Keratinocyte (primary cell): Measurements from ENCODE around the gene PIEZO1. TPM values are rescaled to one million over a fixed set of nuclear protein-coding genes. Genes with fewer than 3 reads are reported as not detected.

Source experiments
- DNase-seq: peaks from one replicate; pipeline ENCODE4 v3.0.0-alpha.2; 2011; ENCODE audit warnings: low read depth, missing footprints, low spot score
- FAIRE-seq: peaks from 2 replicates; lab custom pipeline; 2011; peaks lifted over from hg19 to GRCh38; lab: Jason Lieb, UNC
- H2AFZ ChIP-seq: 2 replicates; pipeline ENCODE4 v1.6.0; 2012; ENCODE audit warnings: low read length, control low read depth, inconsistent platforms; ENCODE audit not compliant: control insufficient read depth
- H3K27ac ChIP-seq: 2 replicates; pipeline ENCODE4 v1.5.1; 2011; ENCODE audit warnings: low read length; ENCODE audit not compliant: control insufficient read depth, insufficient read depth
- H3K27me3 ChIP-seq: 3 replicates; pipeline ENCODE4 v1.6.0; 2011; ENCODE audit warnings: low read length; ENCODE audit not compliant: control insufficient read depth, insufficient read depth; ENCODE audit errors: extremely low read depth
- H3K36me3 ChIP-seq, 2 experiments: 2 replicates in 1 of 2; 3 replicates in 1 of 2; pipeline ENCODE4 v1.5.1; 2011; ENCODE audit warnings: low read length in 2 of 2, mild to moderate bottlenecking in 1 of 2; ENCODE audit not compliant: control insufficient read depth in 2 of 2, insufficient read depth in 2 of 2; ENCODE audit errors: extremely low read depth in 1 of 2
- H3K4me1 ChIP-seq: 3 replicates; pipeline ENCODE4 v1.5.1; 2011; ENCODE audit warnings: low read length; ENCODE audit not compliant: control insufficient read depth, insufficient read depth; ENCODE audit errors: extremely low read depth
- H3K4me2 ChIP-seq: 3 replicates; pipeline ENCODE4 v1.6.0; 2011; ENCODE audit warnings: low read depth, low read length; ENCODE audit not compliant: control insufficient read depth, insufficient read depth; ENCODE audit errors: extremely low read depth
- H3K4me3 ChIP-seq, 3 experiments: fragments of 200-600 bp in 1 of 3; sonication (generic) in 1 of 3; 2 replicates in 2 of 3; 3 replicates in 1 of 3; pipeline ENCODE4 v1.5.1; 2011 to 2016; ENCODE audit warnings: low read length in 3 of 3, mild to moderate bottlenecking in 3 of 3, control low read depth in 2 of 3, inconsistent platforms in 1 of 3, low read depth in 1 of 3, mixed read lengths in 1 of 3, mixed run types in 1 of 3, moderate library complexity in 1 of 3; ENCODE audit not compliant: control insufficient read depth in 2 of 3, insufficient read depth in 2 of 3; ENCODE audit errors: extremely low read depth in 1 of 3
- H3K79me2 ChIP-seq: 2 replicates; pipeline ENCODE4 v1.6.0; 2012; ENCODE audit warnings: low read length; ENCODE audit not compliant: control insufficient read depth, insufficient read depth
- H3K9ac ChIP-seq: 3 replicates; pipeline ENCODE4 v1.6.0; 2011; ENCODE audit warnings: low read length; ENCODE audit not compliant: control insufficient read depth, insufficient read depth; ENCODE audit errors: extremely low read depth
- H3K9me1 ChIP-seq: 3 replicates; pipeline ENCODE4 v1.6.0; 2011; ENCODE audit warnings: low read length; ENCODE audit not compliant: control insufficient read depth, insufficient read depth; ENCODE audit errors: extremely low read depth
- H3K9me3 ChIP-seq: 2 replicates; pipeline ENCODE4 v1.5.1; 2012; ENCODE audit warnings: low read depth, low read length; ENCODE audit not compliant: control insufficient read depth
- H4K20me1 ChIP-seq: 3 replicates; pipeline ENCODE4 v1.6.0; 2011; ENCODE audit warnings: low read length; ENCODE audit not compliant: control insufficient read depth, insufficient read depth; ENCODE audit errors: extremely low read depth
- EZH2 ChIP-seq: IDR thresholded peaks from one replicate; pipeline ENCODE4 v1.6.1; 2012; ENCODE audit warnings: inconsistent platforms, mild to moderate bottlenecking, low read length, moderate library complexity
- dilution Hi-C: fragments of 300-500 bp; cut with MboI; formaldehyde crosslinking; loops from one replicate; pipeline ENCODE4 v1.7.0; 2020; ENCODE audit warnings: low sequenced_read_pairs; ENCODE audit not compliant: extremely low pct_ligation_motif_present
- polyA plus RNA-seq, 5 experiments: library from polyadenylated mRNA; depleted of rRNA in 3 of 5; stranded (reverse) in 3 of 5; stranded (forward) in 1 of 5; unstranded in 1 of 5; fragments of >200 nt; gene quantifications; 1 replicate in 1 of 5; 2 replicates in 3 of 5; 3 replicates in 1 of 5; pipeline versions ENCODE4 v1.2.1 to v1.2.3, GENCODE V29; 2011 to 2012; ENCODE audit warnings: missing spikeins in 2 of 5, low read depth in 1 of 5, low replicate concordance in 1 of 5
- TF ChIP-seq, protein P1 (sequence below), 3 experiments: IDR thresholded peaks in 1 of 3; conservative IDR thresholded peaks in 1 of 3; optimal IDR thresholded peaks in 1 of 3; 2 replicates in 2 of 3; 3 replicates in 1 of 3; pipeline versions ENCODE3 to v1.5.1; 2011; ENCODE audit warnings: low read length in 3 of 3, mild to moderate bottlenecking in 3 of 3, moderate library complexity in 2 of 3, control low read depth in 1 of 3, inconsistent platforms in 1 of 3; ENCODE audit not compliant: insufficient read depth in 2 of 3; ENCODE audit errors: extremely low read depth in 1 of 3

PIEZO1 gene
- polyA plus RNA-seq, 1 donor (not counting 4 experiments of a cell fraction or from before 2014, with no cell fraction given) = 62.8 TPM

DNA sequence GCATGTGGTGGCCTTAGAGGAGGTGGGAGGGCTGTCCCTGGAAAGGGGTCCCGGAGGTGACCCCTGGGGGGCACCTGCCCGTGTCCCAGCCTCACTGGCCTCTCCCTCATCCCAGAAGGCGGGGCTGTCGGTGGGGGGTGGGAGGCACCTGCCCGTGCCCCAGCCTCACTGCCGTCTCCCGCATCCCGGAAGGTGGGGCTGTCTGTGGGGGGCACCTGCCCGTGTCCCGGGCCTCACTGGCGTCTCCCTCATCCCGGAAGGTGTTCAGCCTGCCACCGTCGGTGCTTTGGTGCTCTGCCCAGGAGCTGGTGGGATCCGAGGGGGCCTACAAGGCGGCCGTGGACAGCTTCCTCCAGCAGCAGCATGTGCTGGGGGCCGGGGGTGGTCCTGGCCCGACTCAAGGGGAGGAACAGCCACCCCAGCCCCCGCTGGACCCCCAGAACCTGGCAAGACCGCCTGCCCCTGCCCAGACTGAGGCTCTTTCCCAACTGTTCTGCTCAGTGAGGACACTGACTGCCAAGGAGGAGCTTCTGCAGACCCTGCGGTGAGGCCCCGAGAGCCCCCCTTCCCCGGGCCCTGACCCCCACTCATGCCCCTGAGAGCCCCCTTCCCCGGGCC, 72.5 kb downstream of the PIEZO1 start:
- no peak overlapping the region for H3K4me2 ChIP-seq
- no peaks in the 10 kb centered on the region for H3K4me1 ChIP-seq
- H3K9me3 ChIP-seq = no peaks in the 10 kb centered on the region
- peaks cover 3% of the 10 kb centered on the region for H4K20me1 ChIP-seq
- TF ChIP-seq EZH2 = no peak
- TF ChIP-seq, protein P1, sequence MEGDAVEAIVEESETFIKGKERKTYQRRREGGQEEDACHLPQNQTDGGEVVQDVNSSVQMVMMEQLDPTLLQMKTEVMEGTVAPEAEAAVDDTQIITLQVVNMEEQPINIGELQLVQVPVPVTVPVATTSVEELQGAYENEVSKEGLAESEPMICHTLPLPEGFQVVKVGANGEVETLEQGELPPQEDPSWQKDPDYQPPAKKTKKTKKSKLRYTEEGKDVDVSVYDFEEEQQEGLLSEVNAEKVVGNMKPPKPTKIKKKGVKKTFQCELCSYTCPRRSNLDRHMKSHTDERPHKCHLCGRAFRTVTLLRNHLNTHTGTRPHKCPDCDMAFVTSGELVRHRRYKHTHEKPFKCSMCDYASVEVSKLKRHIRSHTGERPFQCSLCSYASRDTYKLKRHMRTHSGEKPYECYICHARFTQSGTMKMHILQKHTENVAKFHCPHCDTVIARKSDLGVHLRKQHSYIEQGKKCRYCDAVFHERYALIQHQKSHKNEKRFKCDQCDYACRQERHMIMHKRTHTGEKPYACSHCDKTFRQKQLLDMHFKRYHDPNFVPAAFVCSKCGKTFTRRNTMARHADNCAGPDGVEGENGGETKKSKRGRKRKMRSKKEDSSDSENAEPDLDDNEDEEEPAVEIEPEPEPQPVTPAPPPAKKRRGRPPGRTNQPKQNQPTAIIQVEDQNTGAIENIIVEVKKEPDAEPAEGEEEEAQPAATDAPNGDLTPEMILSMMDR (optimal IDR thresholded peaks at IDR 0.05 in 1 of 3, IDR thresholded peaks at IDR 0.05 in 1 of 3, conservative IDR thresholded peaks at IDR 0.05 in 1 of 3; ENCODE audit: extremely low read depth in 1 of 3, insufficient read depth in 2 of 3, low read length in 3 of 3) = no peak
- no peak for DNase-seq
- H3K36me3 ChIP-seq = peaks cover 39 to 40% of the 10 kb centered on the region in 2 experiments
- H3K9me1 ChIP-seq = no peaks in the 10 kb centered on the region
- no peak for FAIRE-seq
- H3K9ac ChIP-seq = no peak overlapping the region
- no peak overlapping the region for H3K4me3 ChIP-seq
- H3K27ac ChIP-seq = no peak overlapping the region
- peaks cover 17% of the 10 kb centered on the region for H3K79me2 ChIP-seq
- H3K27me3 ChIP-seq = no peaks in the 10 kb centered on the region
- dilution Hi-C loops = no loop called here
- H2AFZ ChIP-seq = no peak overlapping the region

DNA sequence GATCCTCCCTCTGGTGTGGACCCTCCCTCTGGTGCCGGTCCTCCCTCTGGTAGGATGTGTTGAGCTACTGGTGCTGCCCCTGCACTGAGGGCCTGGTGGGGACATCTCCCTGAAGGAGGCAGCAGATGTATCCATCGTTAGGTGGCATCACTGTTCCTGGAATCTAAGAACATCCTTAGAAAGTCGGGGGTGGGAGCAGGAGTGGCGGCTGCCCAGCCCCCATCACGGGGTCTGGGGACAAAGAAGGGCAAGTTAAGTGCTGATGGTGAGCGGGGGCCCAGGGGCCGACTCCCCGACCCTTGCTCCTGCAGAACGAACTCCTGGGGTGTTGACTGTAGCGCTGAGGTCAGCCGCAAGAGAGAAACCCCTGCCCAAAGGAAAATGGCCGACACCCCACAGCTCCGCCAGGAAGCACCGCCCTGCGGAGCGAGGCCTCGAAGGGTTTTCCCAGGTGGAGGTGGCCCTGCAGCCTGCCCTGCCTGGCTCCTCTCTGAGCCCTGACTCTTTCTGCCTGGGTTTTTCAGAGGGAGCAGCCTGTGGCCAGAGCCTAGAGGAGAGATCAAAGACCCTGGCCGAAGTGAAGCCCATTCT, 73.2 kb downstream of the PIEZO1 start:
- Histone ChIP-seq H3K79me2 (peaks cover 19% of the 10 kb centered on the region), H3K36me3 (peaks cover 33 to 35% of the 10 kb centered on the region in 2 experiments), H3K9me3 (no peaks in the 10 kb centered on the region), H3K4me2 (no peak overlapping the region), H3K4me3 (no peak overlapping the region), H3K9ac (no peak overlapping the region), H3K27me3 (no peaks in the 10 kb centered on the region), H4K20me1 (peaks cover 3% of the 10 kb centered on the region), H3K27ac (no peak overlapping the region), H3K4me1 (peaks cover under 1% of the 10 kb centered on the region), H2AFZ (no peak overlapping the region), H3K9me1 (no peaks in the 10 kb centered on the region)
- dilution Hi-C loops = no loop called here
- DNase-seq (no peak), FAIRE-seq (no peak)
- TF ChIP-seq EZH2 = no peak
- TF ChIP-seq, protein P1 (optimal IDR thresholded peaks at IDR 0.05 in 1 of 3, IDR thresholded peaks at IDR 0.05 in 1 of 3, conservative IDR thresholded peaks at IDR 0.05 in 1 of 3; ENCODE audit: extremely low read depth in 1 of 3, insufficient read depth in 2 of 3, low read length in 3 of 3) = no peak
